Measurements from ENCODE around the gene PAF1. TPM values are rescaled to one million over a fixed set of nuclear protein-coding genes. Genes with fewer than 3 reads are reported as not detected.

The PAF1 gene
- total and polyA plus RNA-seq, 2 of the 13 experiments (the other 11 are each of a cell fraction or from before 2014, with no cell fraction given) = 30.2 to 31.1 TPM

DNA sequence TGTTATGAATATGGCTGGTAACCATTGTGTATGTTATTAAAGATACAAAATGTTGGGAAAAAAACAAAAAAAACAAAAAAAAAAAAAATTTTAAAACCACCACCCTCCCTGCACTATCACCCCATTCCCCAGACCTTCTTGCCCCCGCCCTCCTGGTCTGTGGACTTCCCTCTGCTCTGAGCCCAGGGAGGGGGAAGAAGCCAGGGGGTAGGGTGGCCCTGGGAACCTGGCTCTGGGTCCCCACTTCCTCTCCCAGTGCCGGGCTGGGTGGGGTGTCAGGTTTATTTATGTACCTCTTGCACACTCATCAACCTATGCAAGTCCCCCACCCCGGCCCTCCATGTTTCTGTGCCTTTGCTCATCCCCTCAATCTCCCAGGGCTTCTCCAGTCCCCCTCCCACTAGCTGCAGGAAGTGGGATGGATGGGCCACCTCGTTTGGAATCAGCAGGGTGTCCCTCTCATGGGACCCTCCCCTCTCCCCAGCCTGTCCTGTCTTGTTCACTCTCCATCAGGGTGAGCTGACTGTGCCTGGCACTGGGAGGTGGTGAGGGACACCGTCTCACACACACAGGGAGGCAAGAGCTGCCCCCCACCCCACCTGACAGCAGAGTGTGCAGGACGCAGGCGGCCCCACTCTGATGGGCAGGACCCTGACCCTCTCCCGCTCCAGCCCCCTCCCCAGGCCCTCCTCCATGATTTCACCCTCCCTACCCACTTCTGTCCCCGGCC is 5.9 kb downstream of the PAF1 start (continued):
- TF ChIP-seq, protein P1, sequence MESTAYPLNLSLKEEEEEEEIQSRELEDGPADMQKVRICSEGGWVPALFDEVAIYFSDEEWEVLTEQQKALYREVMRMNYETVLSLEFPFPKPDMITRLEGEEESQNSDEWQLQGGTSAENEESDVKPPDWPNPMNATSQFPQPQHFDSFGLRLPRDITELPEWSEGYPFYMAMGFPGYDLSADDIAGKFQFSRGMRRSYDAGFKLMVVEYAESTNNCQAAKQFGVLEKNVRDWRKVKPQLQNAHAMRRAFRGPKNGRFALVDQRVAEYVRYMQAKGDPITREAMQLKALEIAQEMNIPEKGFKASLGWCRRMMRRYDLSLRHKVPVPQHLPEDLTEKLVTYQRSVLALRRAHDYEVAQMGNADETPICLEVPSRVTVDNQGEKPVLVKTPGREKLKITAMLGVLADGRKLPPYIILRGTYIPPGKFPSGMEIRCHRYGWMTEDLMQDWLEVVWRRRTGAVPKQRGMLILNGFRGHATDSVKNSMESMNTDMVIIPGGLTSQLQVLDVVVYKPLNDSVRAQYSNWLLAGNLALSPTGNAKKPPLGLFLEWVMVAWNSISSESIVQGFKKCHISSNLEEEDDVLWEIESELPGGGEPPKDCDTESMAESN (CRISPR knock-in tag; conservative IDR thresholded peaks at IDR 0.05) = no peak
- TF ChIP-seq AGO2 (optimal IDR thresholded peaks at IDR 0.05; ENCODE audit: low read depth, low read length) = peak; percentile 43

DNA sequence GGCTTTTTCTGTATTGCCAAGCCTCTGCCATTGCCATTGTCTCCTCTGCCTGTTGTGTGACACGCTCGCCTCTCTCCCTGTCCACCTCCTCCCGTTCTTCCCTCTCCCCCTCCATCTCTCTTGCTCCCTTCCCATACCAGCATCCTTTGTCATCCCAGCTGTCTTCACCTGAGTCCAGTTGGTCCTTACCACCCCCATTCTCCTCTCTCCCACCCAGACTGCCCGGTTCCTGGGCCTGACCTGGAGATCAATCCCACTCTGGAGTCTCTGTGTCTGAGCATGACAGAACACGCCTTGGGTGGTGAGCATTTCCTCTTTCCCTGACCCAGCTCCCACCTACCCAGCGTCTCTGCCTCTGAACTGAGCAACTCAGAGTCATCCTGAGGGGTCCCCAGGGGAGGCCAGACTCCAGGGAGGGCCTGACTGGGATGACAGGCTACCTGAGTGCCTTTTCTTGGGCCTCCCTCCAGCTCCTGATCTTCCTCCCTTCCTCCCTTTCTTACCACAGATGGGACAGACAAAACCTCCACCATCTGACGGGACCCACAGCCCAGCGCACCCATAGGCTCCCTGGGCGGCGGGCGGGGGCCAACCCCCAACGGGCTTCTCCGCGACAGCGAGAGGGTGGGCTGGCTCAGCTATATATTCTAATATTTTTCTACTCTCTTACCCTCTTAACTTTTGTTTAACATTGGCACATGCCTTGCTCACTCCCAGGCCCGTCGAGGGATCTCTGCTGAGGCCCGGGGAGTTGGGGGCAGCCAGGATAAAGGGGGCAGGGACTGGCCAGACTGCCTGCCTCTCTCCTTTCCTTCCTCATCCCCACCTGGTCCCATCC is 7.7 kb downstream of the PAF1 start:
- H3K36me3 ChIP-seq (replicated peaks in 1 of 2; ENCODE audit: control insufficient read depth in 1 of 2, insufficient read depth in 2 of 2, low read length in 2 of 2) = peaks cover 36 to 79% of the 10 kb centered on the region in 2 experiments
- no peaks in the 10 kb centered on the region for H3K79me2 ChIP-seq (ENCODE audit: insufficient read depth, low read length)
- H3K9me3 ChIP-seq (ENCODE audit: low read length) = no peaks in the 10 kb centered on the region
- no peak overlapping the region for H2AFZ ChIP-seq (ENCODE audit: low read length)
- H3K4me2 ChIP-seq (ENCODE audit: low read depth, low read length) = no peak overlapping the region
- H3K27ac ChIP-seq (ENCODE audit: extremely low read length, insufficient read depth, low read length) = no peak overlapping the region
- peaks cover 3% of the 10 kb centered on the region for H3K4me1 ChIP-seq (ENCODE audit: insufficient read depth, low read length)
- H3K9ac ChIP-seq (ENCODE audit: insufficient read depth, low read depth, low read length) = no peak overlapping the region
- no TSS peak for BruUV-seq (replicated peaks)
- no peak for ATAC-seq
- no peak overlapping the region for H3K4me3 ChIP-seq (replicated peaks in 1 of 3; ENCODE audit: insufficient read depth in 1 of 3, low read depth in 2 of 3, low read length in 3 of 3)
- ChIA-PET CTCF (ENCODE audit: low intra/inter-chr PET ratio, low total read pairs) (no interaction called here), POLR2A (interaction anchor here (1.5 kb wide), 1 partner anchor 8 kb away, joined by 9 read pairs; the partner anchor contains the start of genes MED29 and PAF1)
- no peak for FAIRE-seq
- H4K20me1 ChIP-seq (ENCODE audit: insufficient read depth, low read length) = no peaks in the 10 kb centered on the region
- no peak for DNase-seq (ENCODE audit: low spot score)
- no peaks in the 10 kb centered on the region for H3K27me3 ChIP-seq (ENCODE audit: control insufficient read depth in 1 of 2, insufficient read depth in 2 of 2, low read length in 2 of 2)
- in situ Hi-C loops (cut with HindIII; ENCODE audit: extremely low pct_ligation_motif_present, low pct_unique_long_range_greater_than_20kb) = no loop called here
- WGBS (ENCODE audit: low lambda C conversion rate) = 95% methylated on average over 18 of the region's 18 CpGs
- intact Hi-C loops (cut with micrococcal nuclease; ENCODE audit: unreplicated experiment) = no loop called here
- no peak for TF ChIP-seq SRSF9 (IDR thresholded peaks at IDR 0.05; ENCODE audit: borderline replicate concordance, insufficient read depth, low read depth, low read length, poor library complexity, severe bottlenecking)
- TF ChIP-seq, protein P2, sequence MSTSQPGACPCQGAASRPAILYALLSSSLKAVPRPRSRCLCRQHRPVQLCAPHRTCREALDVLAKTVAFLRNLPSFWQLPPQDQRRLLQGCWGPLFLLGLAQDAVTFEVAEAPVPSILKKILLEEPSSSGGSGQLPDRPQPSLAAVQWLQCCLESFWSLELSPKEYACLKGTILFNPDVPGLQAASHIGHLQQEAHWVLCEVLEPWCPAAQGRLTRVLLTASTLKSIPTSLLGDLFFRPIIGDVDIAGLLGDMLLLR (CRISPR knock-in tag; IDR thresholded peaks at IDR 0.05) = no peak
- TF ChIP-seq MED13 (CRISPR knock-in tag; IDR thresholded peaks at IDR 0.05) = no peak
- TF ChIP-seq ZNF616 (CRISPR knock-in tag; IDR thresholded peaks at IDR 0.05; ENCODE audit: low read depth) = no peak
- TF ChIP-seq GTF3A (CRISPR knock-in tag; conservative IDR thresholded peaks at IDR 0.05) = no peak
- TF ChIP-seq RXRA (CRISPR knock-in tag; IDR thresholded peaks at IDR 0.05) = no peak
- TF ChIP-seq, protein P3, sequence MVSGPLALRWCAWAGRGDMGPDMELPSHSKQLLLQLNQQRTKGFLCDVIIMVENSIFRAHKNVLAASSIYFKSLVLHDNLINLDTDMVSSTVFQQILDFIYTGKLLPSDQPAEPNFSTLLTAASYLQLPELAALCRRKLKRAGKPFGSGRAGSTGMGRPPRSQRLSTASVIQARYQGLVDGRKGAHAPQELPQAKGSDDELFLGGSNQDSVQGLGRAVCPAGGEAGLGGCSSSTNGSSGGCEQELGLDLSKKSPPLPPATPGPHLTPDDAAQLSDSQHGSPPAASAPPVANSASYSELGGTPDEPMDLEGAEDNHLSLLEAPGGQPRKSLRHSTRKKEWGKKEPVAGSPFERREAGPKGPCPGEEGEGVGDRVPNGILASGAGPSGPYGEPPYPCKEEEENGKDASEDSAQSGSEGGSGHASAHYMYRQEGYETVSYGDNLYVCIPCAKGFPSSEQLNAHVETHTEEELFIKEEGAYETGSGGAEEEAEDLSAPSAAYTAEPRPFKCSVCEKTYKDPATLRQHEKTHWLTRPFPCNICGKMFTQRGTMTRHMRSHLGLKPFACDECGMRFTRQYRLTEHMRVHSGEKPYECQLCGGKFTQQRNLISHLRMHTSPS (CRISPR knock-in tag; IDR thresholded peaks at IDR 0.05; ENCODE audit: low read depth) = no peak
- TF ChIP-seq, protein P4, sequence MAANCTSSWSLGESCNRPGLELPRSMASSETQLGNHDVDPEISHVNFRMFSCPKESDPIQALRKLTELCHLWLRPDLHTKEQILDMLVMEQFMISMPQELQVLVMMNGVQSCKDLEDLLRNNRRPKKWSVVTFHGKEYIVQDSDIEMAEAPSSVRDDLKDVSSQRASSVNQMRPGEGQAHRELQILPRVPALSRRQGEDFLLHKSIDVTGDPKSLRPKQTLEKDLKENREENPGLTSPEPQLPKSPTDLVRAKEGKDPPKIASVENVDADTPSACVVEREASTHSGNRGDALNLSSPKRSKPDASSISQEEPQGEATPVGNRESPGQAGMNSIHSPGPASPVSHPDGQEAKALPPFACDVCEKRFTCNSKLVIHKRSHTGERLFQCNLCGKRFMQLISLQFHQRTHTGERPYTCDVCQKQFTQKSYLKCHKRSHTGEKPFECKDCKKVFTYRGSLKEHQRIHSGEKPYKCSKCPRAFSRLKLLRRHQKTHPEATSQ (CRISPR knock-in tag; IDR thresholded peaks at IDR 0.05; ENCODE audit: borderline replicate concordance) = no peak
- TF ChIP-seq ZNF782 (CRISPR knock-in tag; IDR thresholded peaks at IDR 0.05; ENCODE audit: borderline replicate concordance) = no peak
- TF ChIP-seq MYNN (CRISPR knock-in tag; IDR thresholded peaks at IDR 0.05; ENCODE audit: low read depth) = no peak

All from HepG2 (cell line).